GM21737 (cell line): Measurements from ENCODE around the gene KRTAP4-12.
"Not testable (repeated sequence)": the region's sequence is repeated elsewhere in the genome, so short reads cannot be mapped to it uniquely, and the experiment has no call there.

Experiments used
- ATAC-seq: cut with Tn5 transposase; IDR thresholded peaks from one replicate; pipeline ENCODE4 v1.9.1; 2021; ENCODE audit warnings: mild to moderate bottlenecking, moderate library complexity; ENCODE audit not compliant: unreplicated experiment

Gene KRTAP4-12

GRCh38 chr17:41123991-41124371 lies at the start of gene KRTAP4-12:
KRTAP4-12 (minus strand) TSS chr17:41124182; CDS start chr17:41124122, 60 bp downstream.
- ATAC-seq, result not testable (repeated sequence)

DNA sequence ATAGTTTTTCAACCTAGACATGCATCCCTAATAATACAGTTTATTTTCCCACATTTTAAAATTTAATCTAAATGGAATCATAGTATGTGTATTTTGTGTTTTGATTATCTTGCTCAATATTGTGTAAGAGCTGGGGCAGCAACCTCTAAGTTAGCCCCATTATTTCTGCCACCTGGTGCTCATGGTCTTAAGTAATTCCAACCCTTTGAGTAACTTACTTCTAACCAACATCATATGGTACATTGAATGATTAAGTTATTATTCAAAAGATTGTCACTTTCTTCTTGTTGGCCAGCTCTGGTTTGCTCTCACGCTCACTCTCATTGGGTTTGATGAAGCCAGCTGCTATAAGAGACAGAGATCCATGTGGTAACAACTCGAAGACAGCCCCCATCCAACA lies 47.9 kb upstream of the KRTAP4-12 start:
- no peak for ATAC-seq

GRCh38 chr17:41168121-41168520 lies 44.1 kb upstream of the KRTAP4-12 start, which contains the start of gene KRTAP4-3:
KRTAP4-3 (minus strand) TSS chr17:41168221; CDS start chr17:41168172, 49 bp downstream.
- ATAC-seq, result no peak

DNA sequence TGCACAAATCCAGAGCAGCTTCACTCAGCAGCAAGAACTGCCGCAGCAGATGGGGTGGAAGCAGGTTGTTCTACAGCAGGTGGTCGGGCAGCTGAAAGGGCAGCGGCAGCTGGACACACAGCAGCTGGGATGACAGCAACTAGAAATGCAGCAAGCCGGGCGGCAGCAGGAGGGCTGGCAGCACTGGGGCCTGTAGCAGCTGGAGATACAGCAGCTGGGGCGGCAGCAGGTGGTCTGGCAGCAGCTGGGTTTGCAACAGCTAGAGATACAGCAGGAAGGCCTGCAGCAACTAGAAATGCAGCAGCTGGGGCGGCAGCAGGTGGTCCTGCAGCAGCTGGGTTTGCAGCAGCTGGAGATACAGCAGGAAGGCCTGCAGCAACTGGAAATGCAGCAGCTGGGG lies 43.6 kb upstream of the KRTAP4-12 start:
- ATAC-seq, result no peak

DNA sequence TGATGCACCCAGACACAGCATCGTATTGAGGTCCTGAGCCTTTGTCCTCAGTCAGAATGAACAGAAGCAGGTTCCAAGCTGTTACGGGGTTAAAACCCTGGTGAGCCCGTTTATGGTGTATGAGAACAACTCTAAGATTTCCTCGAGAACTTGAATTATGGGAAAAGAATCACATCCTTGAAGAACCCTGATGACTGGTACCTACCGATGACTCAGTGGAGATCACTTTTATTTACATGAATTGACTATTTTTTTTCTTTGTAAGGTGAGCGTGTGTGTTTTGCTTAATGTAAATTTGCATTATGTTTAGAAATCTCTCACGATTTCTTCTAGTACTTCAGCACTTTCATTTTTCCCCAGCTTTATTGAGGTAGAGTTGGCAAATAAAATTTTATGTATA lies 39.8 kb upstream of the KRTAP4-12 start:
- no peak for ATAC-seq

- no peak for ATAC-seq
Observed at GRCh38 chr17:41160648-41161047, 36.7 kb upstream of the KRTAP4-12 start, which contains the start of gene KRTAP4-4. KRTAP4-4 (minus strand) TSS chr17:41160748; CDS start chr17:41160691, 57 bp downstream.

GRCh38 chr17:41160190-41160589 lies 36.2 kb upstream of the KRTAP4-12 start:
- not testable (repeated sequence) for ATAC-seq

- no peak for ATAC-seq
Observed at GRCh38 chr17:41153856-41154255, 29.9 kb upstream of the KRTAP4-12 start.

GRCh38 chr17:41151525-41151924 lies 27.5 kb upstream of the KRTAP4-12 start:
- no peak for ATAC-seq

- ATAC-seq, result no peak
Observed at GRCh38 chr17:41150026-41150425, 26.0 kb upstream of the KRTAP4-12 start.

- no peak for ATAC-seq
Observed at GRCh38 chr17:41149652-41149985, 25.6 kb upstream of the KRTAP4-12 start, which contains the start of gene KRTAP4-5. KRTAP4-5 (minus strand) TSS chr17:41149825; CDS start chr17:41149767, 58 bp downstream.

GRCh38 chr17:41148971-41149651 lies 25.1 kb upstream of the KRTAP4-12 start:
- ATAC-seq, result not testable (repeated sequence)

DNA sequence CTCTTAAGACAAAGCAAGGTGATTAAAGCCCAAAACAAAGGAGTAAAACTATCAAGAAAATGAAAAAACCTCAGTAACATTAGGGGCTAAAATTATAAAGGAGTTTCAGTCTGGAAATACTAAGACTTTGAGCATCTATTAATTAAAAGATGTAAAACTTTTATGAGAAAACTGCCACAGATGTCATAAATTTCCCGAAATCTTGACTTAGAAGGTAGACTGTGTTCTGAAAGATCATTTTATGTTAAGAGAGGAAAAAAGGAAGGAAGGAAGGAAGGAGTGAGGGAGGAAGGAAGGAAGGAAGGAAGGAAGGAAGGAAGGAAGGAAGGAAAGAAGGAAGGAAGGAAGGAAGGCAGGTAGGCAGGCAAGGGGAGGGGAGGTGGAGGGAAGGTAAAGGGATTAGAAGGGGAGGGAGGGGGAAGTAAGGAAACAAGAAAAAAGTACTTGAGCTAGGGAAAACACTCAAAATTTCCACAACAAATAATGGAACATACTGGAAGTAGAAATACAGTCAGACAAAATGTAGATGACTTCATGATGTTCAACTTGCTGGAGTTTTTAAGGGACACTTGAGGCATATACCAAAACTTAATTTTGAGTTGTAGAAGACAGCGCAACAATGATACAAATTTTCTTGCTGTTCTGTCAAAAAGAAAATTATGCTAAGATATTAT lies 23.7 kb upstream of the KRTAP4-12 start:
- no peak for ATAC-seq

DNA sequence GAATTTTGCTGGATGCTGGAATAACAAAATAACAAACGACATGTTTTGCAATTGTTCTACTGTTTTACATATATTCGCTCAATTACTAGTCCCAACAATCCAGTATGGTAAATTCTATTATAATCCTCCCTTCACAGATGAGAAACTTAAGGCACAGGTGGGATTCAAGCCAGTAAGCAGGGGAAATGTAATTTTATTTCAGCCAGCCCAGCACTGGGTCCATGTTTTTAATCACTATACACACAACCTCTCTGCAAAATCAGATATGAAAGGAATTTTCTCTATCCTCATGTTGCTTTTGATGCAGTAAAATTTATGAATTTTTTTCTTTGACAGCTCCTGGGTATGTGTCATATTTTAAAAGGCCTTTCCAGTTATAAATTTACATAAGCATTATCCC lies 21.3 kb upstream of the KRTAP4-12 start:
- ATAC-seq, result no peak

DNA sequence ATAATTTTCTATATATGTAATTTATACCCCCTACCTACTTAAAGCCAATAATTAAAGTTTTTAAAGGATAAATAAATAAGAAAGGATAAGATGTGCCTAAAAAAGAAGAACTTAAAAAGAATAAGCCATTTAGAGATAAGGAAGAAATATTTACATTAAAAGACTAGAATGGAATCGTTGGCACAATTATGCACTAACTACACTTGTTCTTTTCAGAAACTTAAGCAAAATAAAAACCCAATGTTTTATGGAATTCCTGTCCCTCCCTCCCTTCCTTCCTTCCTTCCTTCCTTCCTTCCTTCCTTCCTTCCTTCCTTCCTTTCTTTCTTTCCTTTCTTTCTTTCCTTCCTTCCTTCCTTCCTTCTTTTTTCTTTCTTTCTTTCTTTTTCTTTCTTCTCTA lies 20.9 kb upstream of the KRTAP4-12 start:
- no peak for ATAC-seq

- ATAC-seq, result no peak
Observed at GRCh38 chr17:41141361-41141760, 17.4 kb upstream of the KRTAP4-12 start.

DNA sequence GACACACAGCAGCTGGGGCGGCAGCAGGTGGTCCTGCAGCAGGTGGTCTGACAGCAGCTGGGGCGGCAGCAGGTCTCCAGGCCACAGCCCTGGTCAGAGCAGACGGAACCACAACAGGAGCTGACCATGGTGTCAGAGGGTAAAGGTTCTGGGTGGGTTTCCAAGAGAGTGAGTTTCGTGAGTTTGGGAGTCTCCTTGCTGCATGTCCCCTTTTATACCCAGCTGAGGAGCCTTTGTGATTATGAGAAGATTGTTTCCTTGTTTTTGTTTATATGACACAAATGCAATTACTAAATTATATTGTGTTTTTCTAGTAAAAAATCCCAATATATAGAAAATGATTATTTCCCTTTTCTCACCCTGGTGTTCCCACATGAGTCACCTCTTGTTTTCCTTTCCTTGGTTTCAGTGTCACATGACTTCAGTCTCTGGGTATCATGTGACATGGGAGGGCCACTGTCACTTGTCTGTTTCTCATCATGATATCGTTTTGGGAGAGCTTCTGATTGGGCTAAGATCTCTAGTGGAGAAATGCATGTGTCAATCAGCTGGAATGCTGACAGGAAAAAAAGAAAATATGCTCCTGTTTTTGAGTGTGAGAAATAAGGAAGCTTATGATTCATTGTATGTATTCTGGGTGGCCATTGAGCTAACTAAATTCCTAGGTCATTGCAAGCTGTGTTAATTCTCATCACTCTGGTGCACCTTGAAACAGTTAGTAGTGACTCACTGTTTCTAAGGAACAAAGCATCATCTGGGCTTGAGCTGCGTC lies 16.6 kb upstream of the KRTAP4-12 start, which contains the start of gene KRTAP4-6:
Gene KRTAP4-6, minus strand, starts transcription at position 185 of the 772 bp plus-strand sequence. Its CDS starts 57 bp downstream, at position 128.
- no peak for ATAC-seq

- not testable (repeated sequence) for ATAC-seq
Observed at GRCh38 chr17:41139865-41140264, 15.9 kb upstream of the KRTAP4-12 start.

DNA sequence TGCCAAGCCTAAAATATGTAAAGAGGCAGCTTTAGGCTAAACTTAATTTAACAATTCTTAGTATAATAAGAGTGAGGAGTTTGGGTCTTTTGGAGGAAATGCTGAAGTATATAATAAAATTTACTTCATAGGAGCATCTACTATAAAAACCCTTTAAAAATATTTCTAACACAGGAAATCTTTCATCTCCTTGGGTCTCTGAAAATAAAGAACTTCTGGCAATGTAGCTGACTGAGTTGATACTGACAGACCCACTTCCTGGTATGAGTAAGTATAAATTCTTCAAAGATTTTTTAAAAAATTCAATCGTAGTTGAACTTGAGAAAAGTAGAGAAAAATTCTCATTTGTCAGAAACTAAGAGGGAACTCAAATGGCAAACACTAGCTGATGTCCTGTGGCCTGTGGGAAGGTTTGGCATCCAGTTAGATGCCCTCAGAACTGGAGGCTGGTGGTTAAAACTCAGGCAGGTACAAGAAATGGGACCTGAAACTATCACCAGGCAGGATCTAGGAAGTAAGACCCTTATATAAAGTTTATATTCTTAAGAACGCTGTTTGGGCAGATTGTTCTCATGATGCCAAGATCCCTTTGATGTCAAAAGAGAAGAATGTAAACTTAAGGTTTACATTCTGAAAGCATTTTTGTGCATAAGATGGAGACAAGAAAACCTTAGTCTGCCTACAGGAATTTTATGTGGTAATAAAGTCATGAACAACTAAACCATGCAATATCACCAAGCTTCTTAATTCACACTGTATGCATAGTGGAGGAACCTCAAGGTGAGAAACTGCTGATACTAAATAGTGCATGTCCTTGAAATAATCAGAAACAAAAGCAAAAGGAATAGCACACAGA lies 10.1 kb upstream of the KRTAP4-12 start:
- no peak for ATAC-seq

DNA sequence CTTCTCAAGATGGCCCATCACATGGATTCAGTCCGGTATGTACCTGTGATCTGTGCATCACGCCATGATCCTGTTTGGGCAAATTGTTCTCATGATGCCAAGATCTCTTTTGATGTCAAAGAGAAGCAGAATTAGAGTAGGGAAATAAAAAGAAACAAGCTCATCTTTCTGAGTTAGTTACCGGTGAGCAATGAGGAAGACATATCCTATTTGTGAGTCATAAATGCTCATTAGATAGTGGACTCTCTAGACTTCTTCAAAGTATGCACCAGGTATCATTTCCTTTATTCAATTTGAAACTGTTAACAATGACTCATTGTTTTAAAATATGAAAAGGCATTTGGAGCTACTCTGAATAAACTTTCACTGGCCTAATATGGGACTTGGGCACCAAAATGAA lies 8.0 kb upstream of the KRTAP4-12 start:
- no peak for ATAC-seq
